Thoracic aorta (tissue), 2 donors: ENCODE results near the gene LST1. TPM values are rescaled to one million over a fixed set of nuclear protein-coding genes. Genes with fewer than 3 reads are reported as not detected.

ENCODE experiments used
- ATAC-seq: fragments of 150-250 bp; one replicate; pipeline ENCODE4 v1.8.0; 2017; ENCODE audit warnings: low read depth; ENCODE audit not compliant: insufficient number of reproducible peaks, low FRiP score
- DNase-seq: peaks from one replicate; pipeline ENCODE4 v3.0.0-alpha.2; 2020; ENCODE audit warnings: low spot score
- H3K27ac ChIP-seq, 2 donors: fragments of 200-600 bp; sonication (generic); 1 replicate in 1 of 2; 2 replicates in 1 of 2; pipeline ENCODE4 v1.5.1; 2016; ENCODE audit warnings: mild to moderate bottlenecking in 2 of 2, moderate library complexity in 2 of 2
- H3K27me3 ChIP-seq: fragments of 200-600 bp; sonication (generic); replicated peaks from 2 replicates; pipeline ENCODE4 v1.6.0; 2016; ENCODE audit warnings: mild to moderate bottlenecking; ENCODE audit not compliant: insufficient read depth
- H3K36me3 ChIP-seq: fragments of 200-600 bp; sonication (generic); one replicate; pipeline ENCODE4 v1.5.1; 2016
- H3K4me1 ChIP-seq, 2 donors: fragments of 200-600 bp; sonication (generic); 1 replicate in 1 of 2; 2 replicates in 1 of 2; pipeline versions ENCODE4 v1.5.1 to v1.6.0; 2016; ENCODE audit warnings: low read depth in 2 of 2, mild to moderate bottlenecking in 1 of 2; ENCODE audit not compliant: control insufficient read depth in 1 of 2
- H3K4me3 ChIP-seq: fragments of 200-600 bp; sonication (generic); 2 replicates; pipeline ENCODE4 v1.5.1; 2016; ENCODE audit warnings: mild to moderate bottlenecking
- H3K9me3 ChIP-seq: fragments of 200-600 bp; sonication (generic); 2 replicates; pipeline ENCODE4 v1.5.1; 2016
- CTCF ChIP-seq: fragments of 200-600 bp; sonication (generic); IDR thresholded peaks from one replicate; pipeline ENCODE4 v1.5.1; 2019; ENCODE audit warnings: antibody characterized with exemption
- total RNA-seq, 2 donors: library from RNA; depleted of rRNA; stranded (reverse); fragments of >200 nt; gene quantifications; one replicate each; pipeline versions ENCODE4 v1.1.0 to v1.2.3, GENCODE V29; 2016

The LST1 gene
- total RNA-seq, 2 donors from 2014 or later: 4.9 to 37.9 TPM

GRCh38 chr6:31579546-31580437, 6.3 kb upstream of the LST1 start:
- H3K27me3 ChIP-seq: no peaks in the 10 kb centered on the region
- H3K27ac ChIP-seq: no peak overlapping the region
- no peak for DNase-seq
- no peak for TF ChIP-seq CTCF
- peaks cover 3 to 17% of the 10 kb centered on the region in 2 donors for H3K4me1 ChIP-seq
- H3K4me3 ChIP-seq: no peak overlapping the region
- no peaks in the 10 kb centered on the region for H3K9me3 ChIP-seq
- ATAC-seq: no peak
- H3K36me3 ChIP-seq: no peaks in the 10 kb centered on the region

- TF ChIP-seq CTCF: no peak
- Histone ChIP-seq H3K4me3 (peak overlapping the region; percentile 94), H3K27me3 (no peaks in the 10 kb centered on the region), H3K27ac (peak overlapping the region; percentile 42 to 70), H3K4me1 (peaks cover 6 to 17% of the 10 kb centered on the region in 2 donors), H3K36me3 (no peaks in the 10 kb centered on the region), H3K9me3 (no peaks in the 10 kb centered on the region)
- DNase-seq (no peak), ATAC-seq (no peak)
These were observed 5.7 kb upstream of the LST1 start for GRCh38 chr6:31580438-31580740.

- Histone ChIP-seq H3K36me3 (no peaks in the 10 kb centered on the region), H3K27me3 (no peaks in the 10 kb centered on the region), H3K4me3 (peak overlapping the region; percentile 94), H3K9me3 (no peaks in the 10 kb centered on the region), H3K27ac (peak overlapping the region; percentile 70 to 76), H3K4me1 (peaks cover 8 to 17% of the 10 kb centered on the region in 2 donors)
- DNase-seq: peak; percentile 34
- peak; percentile 98 for TF ChIP-seq CTCF
- peak; percentile 74 for ATAC-seq
These were observed 5.2 kb upstream of the LST1 start for GRCh38 chr6:31580807-31581433.

- TF ChIP-seq CTCF: no peak
- no peaks in the 10 kb centered on the region for H3K27me3 ChIP-seq
These were observed 4.4 kb upstream of the LST1 start for GRCh38 chr6:31581434-31582229.

GRCh38 chr6:31582230-31582643, 3.8 kb upstream of the LST1 start, which contains the start of gene LTB:
Gene LTB (minus strand): TSS chr6:31582424. CDS start chr6:31582417, 7 bp downstream.
- Histone ChIP-seq H3K4me3 (peak within 1 kb of the TSS; percentile 94), H3K27ac (peak within 1 kb of the TSS; percentile 70 to 76), H3K9me3 (no peaks in the 10 kb centered on the region), H3K4me1 (peaks cover 8 to 17% of the 10 kb centered on the region in 2 donors), H3K27me3 (no peaks in the 10 kb centered on the region), H3K36me3 (no peaks in the 10 kb centered on the region)
- DNase-seq (no peak), ATAC-seq (no peak)
- no peak for TF ChIP-seq CTCF

More at GRCh38 chr6:31581434-31582229, 4.4 kb upstream of the LST1 start:
- Histone ChIP-seq H3K36me3 (no peaks in the 10 kb centered on the region), H3K4me3 (peak overlapping the region; percentile 94), H3K9me3 (no peaks in the 10 kb centered on the region), H3K4me1 (peaks cover 8 to 17% of the 10 kb centered on the region in 2 donors), H3K27ac (peak overlapping the region; percentile 70 to 76)
- ATAC-seq (no peak), DNase-seq (no peak)
